MG63 (cell line): Measurements from ENCODE around the gene ID4. TPM values are rescaled to one million over a fixed set of nuclear protein-coding genes. Genes with fewer than 3 reads are reported as not detected.

Source experiments
- DNase-seq: peaks from one replicate; pipeline ENCODE4 v3.0.0-alpha.2; 2020
- H3K27me3 ChIP-seq: fragments of 250-450 bp; sonication (Bioruptor Pico); 2 replicates; pipeline ENCODE4 v1.5.1; 2020; ENCODE audit warnings: mild to moderate bottlenecking, moderate library complexity
- H3K36me3 ChIP-seq: fragments of 250-450 bp; sonication (Bioruptor Pico); 2 replicates; pipeline ENCODE4 v1.5.1; 2020; ENCODE audit warnings: mild to moderate bottlenecking, moderate library complexity
- H3K4me3 ChIP-seq: fragments of 250-450 bp; sonication (Bioruptor Pico); 2 replicates; pipeline ENCODE4 v1.5.1; 2020; ENCODE audit warnings: mild to moderate bottlenecking, moderate library complexity
- H3K9me3 ChIP-seq: fragments of 250-450 bp; sonication (Bioruptor Pico); 2 replicates; pipeline ENCODE4 v1.5.1; 2020; ENCODE audit warnings: mild to moderate bottlenecking, moderate library complexity
- total RNA-seq: library from RNA; depleted of rRNA; stranded (reverse); fragments of >200 nt; shearing (Covaris generic); gene quantifications from 2 replicates; pipeline ENCODE4 v1.2.3, GENCODE V29; 2014; ENCODE audit warnings: low replicate concordance

The ID4 gene
- total RNA-seq, 1 experiment from 2014 or later: 3.1 TPM

DNA sequence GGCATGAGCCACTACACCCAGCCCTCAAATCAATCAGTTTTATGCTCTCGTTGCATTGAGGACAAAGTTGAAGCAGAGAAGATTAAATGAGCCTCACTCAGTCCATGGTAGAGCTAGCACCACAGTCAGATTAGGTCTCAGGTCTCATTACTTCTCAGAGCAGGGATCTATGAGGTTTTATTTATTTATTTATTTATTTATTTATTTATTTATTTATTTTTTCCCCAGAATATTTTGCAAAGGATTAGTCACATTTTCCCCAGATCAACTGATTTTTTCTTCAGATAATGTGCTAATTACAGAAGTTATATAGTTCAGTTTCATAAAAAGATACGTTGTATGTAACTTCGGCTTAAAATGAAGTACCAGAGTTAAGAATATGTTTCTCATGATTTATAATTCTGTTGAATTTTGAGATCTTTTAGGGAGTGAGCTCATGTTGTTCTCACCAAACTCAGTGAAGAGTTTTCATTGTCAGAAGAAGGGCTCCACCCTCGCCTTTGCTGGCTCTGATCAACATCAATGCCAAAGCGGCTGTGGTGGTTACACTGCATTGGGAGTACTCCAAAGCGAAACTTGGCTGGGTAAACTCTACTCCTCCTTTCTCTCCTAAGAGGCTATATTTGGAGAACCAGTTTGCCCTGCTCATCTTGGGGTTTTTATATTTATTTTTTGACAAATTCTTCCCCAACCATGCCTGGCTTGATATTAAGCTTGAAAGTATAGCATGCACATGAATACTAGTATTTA is 12.9 kb upstream of the ID4 start:
- Histone ChIP-seq H3K27me3 (no peaks in the 10 kb centered on the region), H3K4me3 (no peak overlapping the region)
- peak; percentile 31 for DNase-seq

DNA sequence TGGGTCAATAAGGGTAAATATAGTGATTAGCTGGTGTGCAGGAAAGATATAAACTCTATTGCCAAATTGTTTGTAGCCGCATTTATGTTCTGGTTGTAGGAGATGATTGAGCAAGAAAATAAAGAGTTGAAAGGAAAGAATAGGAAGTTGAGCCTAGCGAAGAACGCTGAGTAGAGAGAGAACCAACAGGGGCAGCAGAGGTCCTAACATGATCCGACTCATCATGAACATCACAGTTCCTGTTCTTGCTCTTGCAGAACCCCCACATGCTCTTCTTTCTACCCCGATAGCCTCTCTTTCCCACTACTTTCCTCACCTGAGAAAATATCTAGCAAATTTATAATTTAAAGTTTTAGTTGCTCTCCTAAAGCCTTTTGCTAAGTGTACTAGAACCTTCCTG is 9.9 kb upstream of the ID4 start:
- no peak overlapping the region for H3K4me3 ChIP-seq
- DNase-seq: no peak
- H3K36me3 ChIP-seq: no peaks in the 10 kb centered on the region

More for the DNA sequence above, 12.9 kb upstream of the ID4 start:
- H3K36me3 ChIP-seq: no peaks in the 10 kb centered on the region
- H3K9me3 ChIP-seq: no peaks in the 10 kb centered on the region

DNA sequence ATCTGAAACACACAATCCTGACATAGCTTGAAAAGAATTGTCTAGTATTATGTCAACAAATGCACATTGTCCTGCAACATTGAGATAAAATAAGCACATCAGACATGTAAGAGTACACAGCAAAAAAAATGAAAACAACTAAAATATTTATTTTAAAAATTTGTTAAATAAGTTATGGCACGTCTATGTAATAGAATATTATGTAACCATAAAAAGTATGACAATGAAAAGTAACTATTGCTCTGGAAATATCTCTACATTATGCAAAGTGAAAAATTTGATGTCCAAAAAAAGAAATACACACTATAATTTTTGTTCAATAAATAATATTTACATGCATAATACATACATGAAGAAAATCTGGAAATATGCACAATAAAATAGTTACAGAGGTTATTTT is 9.3 kb upstream of the ID4 start:
- no peak for DNase-seq
- H3K4me3 ChIP-seq: no peak overlapping the region
- H3K27me3 ChIP-seq: no peaks in the 10 kb centered on the region
- H3K9me3 ChIP-seq: no peaks in the 10 kb centered on the region
- H3K36me3 ChIP-seq: no peaks in the 10 kb centered on the region

More for the DNA sequence above, 9.9 kb upstream of the ID4 start:
- Histone ChIP-seq H3K9me3 (no peaks in the 10 kb centered on the region), H3K27me3 (no peaks in the 10 kb centered on the region)

DNA sequence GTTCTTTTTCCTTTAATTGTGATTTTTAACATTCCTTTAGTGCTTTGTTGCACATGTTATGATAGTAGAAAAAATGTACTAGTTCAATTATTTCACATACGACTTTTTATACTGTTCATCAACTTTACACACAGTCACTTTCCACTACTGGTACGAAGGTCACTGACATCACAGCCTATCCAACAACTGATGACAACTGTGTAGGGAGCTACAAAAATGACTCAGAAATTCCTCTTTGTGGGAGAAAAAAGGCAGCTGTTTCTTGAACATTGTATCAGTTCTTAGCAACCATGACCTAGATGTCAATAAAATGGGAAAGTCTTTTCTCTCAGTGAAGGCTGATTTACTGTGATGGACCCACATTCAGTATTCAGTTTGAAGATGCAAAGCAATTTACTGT is 7.0 kb upstream of the ID4 start:
- H3K36me3 ChIP-seq: no peaks in the 10 kb centered on the region
- no peaks in the 10 kb centered on the region for H3K27me3 ChIP-seq
- DNase-seq: no peak
- H3K4me3 ChIP-seq: no peak overlapping the region
- no peaks in the 10 kb centered on the region for H3K9me3 ChIP-seq

DNA sequence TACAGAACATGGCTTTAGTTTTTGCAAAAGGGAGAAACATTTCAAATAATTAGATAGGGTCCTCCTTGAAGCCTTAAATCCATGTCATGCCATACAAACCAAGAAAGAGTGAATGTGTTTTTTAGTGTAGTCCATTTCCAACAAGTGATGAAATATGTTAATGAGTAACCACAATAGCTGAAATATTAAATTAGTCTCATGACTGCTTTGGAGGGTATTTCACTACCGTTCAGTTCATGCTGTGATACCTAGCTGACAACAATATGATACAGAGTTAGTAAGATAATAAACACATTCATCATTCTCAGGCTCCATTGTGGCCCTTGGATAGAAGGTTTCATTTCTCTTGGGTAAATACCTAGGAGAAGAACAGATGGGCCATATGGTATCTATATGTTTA is 5.8 kb upstream of the ID4 start:
- no peaks in the 10 kb centered on the region for H3K36me3 ChIP-seq
- H3K9me3 ChIP-seq: no peaks in the 10 kb centered on the region
- DNase-seq: no peak
- H3K27me3 ChIP-seq: no peaks in the 10 kb centered on the region
- H3K4me3 ChIP-seq: no peak overlapping the region

DNA sequence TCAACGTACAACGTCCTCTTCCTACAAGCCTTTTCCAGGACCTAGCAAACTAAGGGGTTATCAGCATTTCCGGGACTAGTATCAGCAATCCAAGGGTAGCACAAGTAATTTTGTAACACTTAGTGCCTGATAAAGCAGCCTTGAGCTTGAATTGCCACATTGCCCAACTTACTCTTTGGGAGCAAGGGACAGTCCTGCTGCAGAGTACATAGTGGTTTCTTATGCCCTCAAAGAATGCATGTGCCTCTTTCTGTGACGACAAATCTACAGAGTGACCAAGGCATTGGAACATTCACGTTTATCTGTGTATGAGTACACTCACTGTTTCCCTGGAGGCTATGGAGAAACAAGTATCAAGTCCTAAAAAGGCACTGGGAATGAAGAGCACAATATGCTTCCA is 3.2 kb upstream of the ID4 start:
- no peaks in the 10 kb centered on the region for H3K27me3 ChIP-seq
- no peak for DNase-seq

DNA sequence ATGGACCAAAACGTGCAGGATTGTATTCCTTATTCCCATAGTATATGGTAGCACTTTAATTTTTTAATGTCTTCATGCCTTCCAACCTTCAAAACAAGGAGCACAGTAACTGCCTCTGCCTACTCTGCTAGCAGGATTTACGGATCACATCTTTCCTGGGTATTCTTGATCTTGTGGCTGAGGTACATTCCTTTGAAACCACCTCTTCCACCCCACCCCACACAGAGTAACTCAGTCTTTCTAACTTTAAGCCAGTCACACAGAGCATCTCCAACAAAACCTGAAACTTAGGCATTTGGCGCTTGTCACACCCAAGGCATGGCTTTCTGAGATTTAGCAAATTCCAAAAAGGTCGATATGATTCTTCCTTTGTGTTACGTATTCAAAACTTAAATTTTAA is 2.3 kb upstream of the ID4 start:
- Histone ChIP-seq H3K4me3 (no peak overlapping the region), H3K36me3 (no peaks in the 10 kb centered on the region), H3K9me3 (no peaks in the 10 kb centered on the region), H3K27me3 (no peaks in the 10 kb centered on the region)
- no peak for DNase-seq

More for the DNA sequence above, 3.2 kb upstream of the ID4 start:
- Histone ChIP-seq H3K36me3 (no peaks in the 10 kb centered on the region), H3K4me3 (no peak overlapping the region), H3K9me3 (no peaks in the 10 kb centered on the region)

DNA sequence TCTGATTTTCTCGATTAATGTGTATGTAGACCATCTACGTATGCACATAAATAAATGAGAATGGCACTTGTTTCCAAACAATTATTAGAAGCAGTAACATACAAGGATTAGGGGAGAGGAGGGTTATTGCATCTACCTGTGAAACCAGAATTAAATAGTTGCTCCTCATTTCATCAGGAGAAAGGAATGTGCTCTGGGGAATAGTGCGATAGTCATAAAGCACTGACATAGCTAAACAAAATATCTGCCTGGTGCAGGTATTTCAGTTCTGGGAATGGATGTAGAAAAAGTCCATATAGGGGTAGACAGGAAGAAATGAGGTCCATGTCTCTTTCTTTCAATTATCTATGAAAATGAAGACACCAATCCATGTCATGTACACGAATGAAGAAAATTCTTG is 1.6 kb upstream of the ID4 start:
- Histone ChIP-seq H3K4me3 (no peak overlapping the region), H3K27me3 (no peaks in the 10 kb centered on the region), H3K36me3 (no peaks in the 10 kb centered on the region), H3K9me3 (no peaks in the 10 kb centered on the region)
- no peak for DNase-seq

DNA sequence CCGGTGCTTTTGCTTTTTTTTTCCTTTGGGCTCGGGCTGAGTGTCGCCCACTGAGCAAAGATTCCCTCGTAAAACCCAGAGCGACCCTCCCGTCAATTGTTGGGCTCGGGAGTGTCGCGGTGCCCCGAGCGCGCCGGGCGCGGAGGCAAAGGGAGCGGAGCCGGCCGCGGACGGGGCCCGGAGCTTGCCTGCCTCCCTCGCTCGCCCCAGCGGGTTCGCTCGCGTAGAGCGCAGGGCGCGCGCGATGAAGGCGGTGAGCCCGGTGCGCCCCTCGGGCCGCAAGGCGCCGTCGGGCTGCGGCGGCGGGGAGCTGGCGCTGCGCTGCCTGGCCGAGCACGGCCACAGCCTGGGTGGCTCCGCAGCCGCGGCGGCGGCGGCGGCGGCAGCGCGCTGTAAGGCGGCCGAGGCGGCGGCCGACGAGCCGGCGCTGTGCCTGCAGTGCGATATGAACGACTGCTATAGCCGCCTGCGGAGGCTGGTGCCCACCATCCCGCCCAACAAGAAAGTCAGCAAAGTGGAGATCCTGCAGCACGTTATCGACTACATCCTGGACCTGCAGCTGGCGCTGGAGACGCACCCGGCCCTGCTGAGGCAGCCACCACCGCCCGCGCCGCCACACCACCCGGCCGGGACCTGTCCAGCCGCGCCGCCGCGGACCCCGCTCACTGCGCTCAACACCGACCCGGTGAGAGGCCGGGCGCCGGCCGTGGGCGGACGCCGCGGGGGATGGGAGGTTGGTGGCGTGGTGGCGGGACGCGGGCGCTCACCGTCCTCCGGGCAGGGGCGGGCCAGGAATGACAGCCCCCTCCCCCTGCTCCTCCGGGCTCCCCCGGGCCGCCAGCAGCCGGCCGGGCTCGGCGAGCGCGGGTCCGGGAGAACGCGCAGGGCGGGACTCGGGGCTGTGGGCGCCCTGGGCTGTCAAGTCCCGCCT is 606 bp downstream of the ID4 start:
- Histone ChIP-seq H3K4me3 (peak overlapping the region; percentile 57), H3K27me3 (no peaks in the 10 kb centered on the region), H3K36me3 (no peaks in the 10 kb centered on the region), H3K9me3 (no peaks in the 10 kb centered on the region)
- DNase-seq: peak; percentile 29

DNA sequence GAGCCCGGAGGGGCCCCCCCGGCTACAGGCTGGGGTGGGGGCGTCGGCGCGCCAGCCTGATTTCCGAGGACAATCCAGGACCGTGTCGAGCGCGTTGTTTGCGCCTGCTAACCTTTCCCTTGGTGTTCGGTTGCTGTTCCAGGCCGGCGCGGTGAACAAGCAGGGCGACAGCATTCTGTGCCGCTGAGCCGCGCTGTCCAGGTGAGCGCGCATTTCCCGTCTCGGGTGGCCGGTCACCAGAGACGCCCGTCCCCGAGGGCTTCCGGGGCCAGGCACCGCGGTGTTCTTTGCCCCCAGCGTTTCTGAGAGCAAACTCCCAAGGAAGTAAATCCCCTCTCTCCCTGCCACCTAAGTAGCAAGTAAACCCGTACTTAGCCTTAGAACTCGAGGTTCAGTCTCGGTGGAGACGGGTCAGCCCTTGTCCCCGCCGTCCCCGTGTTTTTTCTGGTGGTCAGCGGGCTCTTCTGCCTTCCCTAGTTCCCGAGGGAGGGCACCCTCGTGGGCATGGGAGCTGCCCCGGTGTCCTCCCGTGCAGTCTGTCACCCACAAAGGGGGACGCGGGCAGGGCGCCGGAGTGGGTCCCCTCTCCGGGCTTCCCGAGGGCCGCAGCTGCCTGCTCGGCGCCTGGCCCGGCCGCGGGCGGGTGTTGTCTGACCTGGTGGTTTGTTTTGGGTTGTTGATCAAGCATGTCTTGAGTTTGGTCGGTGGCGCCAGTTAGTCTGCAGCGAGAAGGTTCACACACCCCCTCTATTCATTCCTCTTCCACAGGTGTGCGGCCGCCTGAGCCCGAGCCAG is 1.5 kb downstream of the ID4 start:
- H3K36me3 ChIP-seq: no peaks in the 10 kb centered on the region
- peak overlapping the region; percentile 57 for H3K4me3 ChIP-seq
- H3K9me3 ChIP-seq: no peaks in the 10 kb centered on the region
- no peaks in the 10 kb centered on the region for H3K27me3 ChIP-seq
- peak; percentile 23 for DNase-seq

DNA sequence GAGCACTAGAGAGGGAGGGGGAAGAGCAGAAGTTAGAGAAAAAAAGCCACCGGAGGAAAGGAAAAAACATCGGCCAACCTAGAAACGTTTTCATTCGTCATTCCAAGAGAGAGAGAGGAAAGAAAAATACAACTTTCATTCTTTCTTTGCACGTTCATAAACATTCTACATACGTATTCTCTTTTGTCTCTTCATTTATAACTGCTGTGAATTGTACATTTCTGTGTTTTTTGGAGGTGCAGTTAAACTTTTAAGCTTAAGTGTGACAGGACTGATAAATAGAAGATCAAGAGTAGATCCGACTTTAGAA is 2.0 kb downstream of the ID4 start:
- Histone ChIP-seq H3K9me3 (no peaks in the 10 kb centered on the region), H3K27me3 (no peaks in the 10 kb centered on the region), H3K36me3 (no peaks in the 10 kb centered on the region), H3K4me3 (peak overlapping the region; percentile 57)
- DNase-seq: no peak

DNA sequence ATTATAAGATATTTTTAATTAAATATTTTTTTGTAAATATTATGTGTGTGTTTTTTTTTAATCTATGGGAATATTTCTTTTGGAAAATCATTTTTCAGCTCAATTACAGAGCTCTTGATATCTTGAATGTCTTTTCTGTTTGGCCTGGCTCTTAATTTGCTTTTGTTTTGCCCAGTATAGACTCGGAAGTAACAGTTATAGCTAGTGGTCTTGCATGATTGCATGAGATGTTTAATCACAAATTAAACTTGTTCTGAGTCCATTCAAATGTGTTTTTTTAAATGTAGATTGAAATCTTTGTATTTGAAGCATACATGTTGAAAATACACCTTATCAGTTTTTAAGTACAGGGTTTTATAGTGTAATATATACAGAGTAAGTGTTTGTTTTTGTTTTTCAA is 2.6 kb downstream of the ID4 start:
- Histone ChIP-seq H3K36me3 (no peaks in the 10 kb centered on the region), H3K27me3 (no peaks in the 10 kb centered on the region), H3K4me3 (peak overlapping the region; percentile 57), H3K9me3 (no peaks in the 10 kb centered on the region)
- DNase-seq: no peak

DNA sequence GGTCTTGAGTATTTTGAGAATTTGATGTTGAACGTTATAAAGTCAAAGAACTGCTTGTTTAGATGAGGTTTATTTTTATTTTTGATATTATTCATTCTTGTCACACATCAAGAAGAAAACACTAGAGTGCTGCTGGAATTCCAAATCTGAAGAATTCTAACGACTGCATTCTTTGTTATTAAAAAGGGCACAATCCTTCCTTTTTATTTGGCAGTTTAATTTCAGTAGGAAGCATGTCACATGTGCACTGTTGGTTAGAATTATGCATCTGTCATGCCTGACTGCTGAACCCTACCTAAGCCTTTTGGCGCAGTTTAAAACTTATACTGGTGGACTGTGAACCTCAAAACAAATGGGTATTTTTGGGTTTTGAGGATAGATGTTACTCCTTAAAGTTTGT is 4.0 kb downstream of the ID4 start:
- Histone ChIP-seq H3K36me3 (no peaks in the 10 kb centered on the region), H3K4me3 (no peak overlapping the region), H3K9me3 (no peaks in the 10 kb centered on the region), H3K27me3 (no peaks in the 10 kb centered on the region)
- no peak for DNase-seq

DNA sequence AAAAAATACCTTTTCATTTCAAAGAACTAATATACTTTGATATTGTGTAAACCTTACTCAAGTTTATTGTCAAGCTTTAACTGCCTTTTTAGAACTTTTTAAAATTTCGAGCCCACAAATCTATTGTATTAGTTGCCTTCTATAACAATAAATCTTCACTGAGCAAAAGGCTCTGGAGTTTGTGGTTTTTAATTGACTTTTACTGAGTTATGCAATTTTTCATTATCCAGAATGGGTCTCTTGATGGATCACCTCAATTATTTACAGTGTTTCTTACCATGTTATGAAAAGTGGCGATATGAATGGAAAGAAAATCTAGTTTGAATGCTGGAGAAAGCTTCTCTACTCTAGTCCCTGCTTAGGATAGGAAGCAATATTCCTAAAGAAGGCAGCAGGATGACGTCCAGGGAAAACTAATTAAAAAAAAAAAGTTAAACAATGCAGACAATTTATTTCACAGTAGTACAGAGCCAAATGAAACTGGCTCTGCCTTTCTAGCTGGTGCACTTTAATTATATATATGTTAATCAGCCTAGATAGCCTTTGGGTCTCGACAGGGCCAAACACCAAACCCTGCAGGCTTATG is 5.0 kb downstream of the ID4 start:
- no peak for DNase-seq
- Histone ChIP-seq H3K36me3 (no peaks in the 10 kb centered on the region), H3K27me3 (no peaks in the 10 kb centered on the region), H3K9me3 (no peaks in the 10 kb centered on the region), H3K4me3 (no peak overlapping the region)

DNA sequence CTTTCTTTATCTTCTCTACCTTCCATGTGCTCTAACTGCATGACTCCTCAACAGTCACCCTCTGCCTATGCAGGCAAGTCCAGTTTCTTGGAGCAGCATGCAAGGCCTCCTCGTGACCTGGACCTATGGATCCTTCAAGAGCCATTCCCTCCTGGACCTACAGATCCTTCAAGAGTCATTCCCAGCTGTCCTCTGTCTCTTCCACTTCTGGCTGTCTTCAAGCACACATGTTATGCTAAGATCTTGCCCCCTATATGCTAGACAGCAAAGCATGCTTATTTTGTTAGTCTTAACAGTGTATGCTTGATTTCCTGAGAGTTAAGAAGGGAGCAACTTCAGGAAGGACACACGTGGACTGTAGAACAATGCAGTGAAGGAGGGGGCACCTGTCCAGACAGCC is 7.5 kb downstream of the ID4 start:
- H3K27me3 ChIP-seq: no peaks in the 10 kb centered on the region
- no peaks in the 10 kb centered on the region for H3K9me3 ChIP-seq
- no peak overlapping the region for H3K4me3 ChIP-seq
- no peak for DNase-seq
- H3K36me3 ChIP-seq: no peaks in the 10 kb centered on the region

DNA sequence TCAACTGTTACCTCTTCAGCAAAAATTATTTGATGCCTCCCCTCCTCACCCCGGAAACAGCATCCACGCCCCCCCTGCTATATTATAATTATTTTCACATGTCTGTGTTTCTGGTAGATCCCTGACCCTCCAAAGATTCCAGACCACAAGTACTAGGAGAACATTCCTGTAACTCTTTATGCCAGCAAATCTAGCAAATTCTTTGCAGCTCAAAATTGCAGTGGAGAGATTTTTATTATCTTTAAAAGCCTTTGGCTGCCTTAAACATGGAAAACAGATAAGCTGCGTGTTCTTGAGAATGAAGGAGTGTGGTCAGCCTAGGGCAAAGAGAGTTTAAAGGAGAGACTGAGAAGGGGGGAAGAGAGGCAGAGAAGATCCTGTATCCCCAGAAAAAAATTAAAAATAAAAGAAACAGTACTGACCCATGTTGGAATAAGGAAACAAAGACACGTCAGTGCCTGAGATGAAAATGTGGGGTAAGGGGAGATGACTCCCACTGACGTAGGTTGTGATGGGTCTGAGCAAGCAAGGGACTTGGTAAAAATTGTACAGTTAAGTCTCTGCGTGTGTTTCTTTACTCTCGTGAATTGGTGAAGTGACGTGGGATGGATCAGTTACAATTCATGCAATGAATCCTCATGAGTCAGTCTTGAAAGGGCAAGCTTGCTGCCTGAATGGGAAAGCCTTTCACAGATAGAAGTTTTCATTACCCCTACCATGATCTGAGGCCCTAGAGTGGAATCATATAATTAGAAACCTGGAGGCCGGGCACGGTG is 8.3 kb downstream of the ID4 start:
- Histone ChIP-seq H3K36me3 (no peaks in the 10 kb centered on the region), H3K27me3 (no peaks in the 10 kb centered on the region), H3K9me3 (no peaks in the 10 kb centered on the region), H3K4me3 (no peak overlapping the region)
- DNase-seq: no peak
